ENCODE data around the gene PLEKHH2.

Gene PLEKHH2

DNA sequence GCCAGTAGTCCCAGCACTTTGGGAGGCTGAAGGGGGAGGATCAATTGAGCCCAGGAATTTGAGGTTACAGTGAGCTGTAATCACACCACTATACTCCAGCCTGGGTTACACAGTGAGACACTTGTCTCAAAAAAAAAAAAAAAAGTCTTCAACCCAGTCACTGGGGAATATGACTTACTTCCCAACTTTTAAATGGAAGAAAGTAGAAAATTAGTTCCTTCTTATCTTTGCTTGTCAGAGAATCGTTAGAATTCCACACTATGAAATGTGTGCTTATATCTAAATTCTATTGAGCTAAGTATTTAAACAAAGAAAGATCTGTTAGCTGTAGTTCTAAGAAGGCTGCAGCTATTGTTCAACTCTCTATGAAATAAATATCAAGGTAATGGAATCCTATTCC lies 159.1 kb downstream of the PLEKHH2 start:
- TF ChIP-seq, protein P1, sequence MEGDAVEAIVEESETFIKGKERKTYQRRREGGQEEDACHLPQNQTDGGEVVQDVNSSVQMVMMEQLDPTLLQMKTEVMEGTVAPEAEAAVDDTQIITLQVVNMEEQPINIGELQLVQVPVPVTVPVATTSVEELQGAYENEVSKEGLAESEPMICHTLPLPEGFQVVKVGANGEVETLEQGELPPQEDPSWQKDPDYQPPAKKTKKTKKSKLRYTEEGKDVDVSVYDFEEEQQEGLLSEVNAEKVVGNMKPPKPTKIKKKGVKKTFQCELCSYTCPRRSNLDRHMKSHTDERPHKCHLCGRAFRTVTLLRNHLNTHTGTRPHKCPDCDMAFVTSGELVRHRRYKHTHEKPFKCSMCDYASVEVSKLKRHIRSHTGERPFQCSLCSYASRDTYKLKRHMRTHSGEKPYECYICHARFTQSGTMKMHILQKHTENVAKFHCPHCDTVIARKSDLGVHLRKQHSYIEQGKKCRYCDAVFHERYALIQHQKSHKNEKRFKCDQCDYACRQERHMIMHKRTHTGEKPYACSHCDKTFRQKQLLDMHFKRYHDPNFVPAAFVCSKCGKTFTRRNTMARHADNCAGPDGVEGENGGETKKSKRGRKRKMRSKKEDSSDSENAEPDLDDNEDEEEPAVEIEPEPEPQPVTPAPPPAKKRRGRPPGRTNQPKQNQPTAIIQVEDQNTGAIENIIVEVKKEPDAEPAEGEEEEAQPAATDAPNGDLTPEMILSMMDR (IDR thresholded peaks at IDR 0.05; ENCODE audit: low read depth, low read length) = no peak
- DNase-seq (ENCODE audit: extremely low read depth, low read depth) = no peak

DNA sequence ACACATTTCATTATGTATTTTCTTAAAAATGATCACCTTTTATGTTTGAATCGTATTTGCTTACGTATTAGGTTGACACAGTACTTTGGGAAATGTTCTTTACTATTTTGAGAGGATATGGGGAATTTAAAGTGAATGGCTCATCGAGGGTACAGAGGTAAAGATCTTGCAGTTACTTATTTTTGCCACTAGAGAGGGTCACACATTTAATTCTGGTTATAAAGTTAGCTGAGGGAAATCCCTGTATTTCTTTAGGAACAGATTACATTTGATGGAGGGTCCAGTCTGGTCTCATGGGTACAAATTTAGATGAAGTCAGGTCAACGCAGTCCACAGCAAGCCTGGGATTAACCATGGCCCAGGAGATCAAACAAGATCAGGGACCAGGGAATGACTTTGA lies 161.2 kb downstream of the PLEKHH2 start:
- DNase-seq (ENCODE audit: extremely low read depth, low read depth) = no peak
- TF ChIP-seq, protein P1 (IDR thresholded peaks at IDR 0.05; ENCODE audit: low read depth, low read length) = no peak

DNA sequence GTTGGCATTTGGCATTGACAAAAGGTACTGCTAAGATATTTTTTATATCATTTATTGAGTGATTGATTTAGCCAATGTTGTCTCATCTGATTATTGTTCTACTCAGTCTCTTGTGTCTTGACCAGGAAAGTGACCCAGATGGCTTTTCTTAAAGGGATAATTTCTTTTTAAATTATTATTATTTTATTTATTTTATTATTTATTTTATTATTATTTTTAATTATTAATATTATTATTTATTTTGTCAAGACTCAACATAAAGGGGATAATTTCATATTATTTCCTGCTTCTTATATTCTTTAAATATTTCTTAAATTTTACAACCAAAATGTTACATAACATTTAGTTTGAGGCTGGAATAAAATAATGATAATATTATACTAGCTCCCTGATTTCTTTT lies 163.8 kb downstream of the PLEKHH2 start:
- no peak for DNase-seq (ENCODE audit: extremely low read depth, low read depth)
- TF ChIP-seq, protein P1 (IDR thresholded peaks at IDR 0.05; ENCODE audit: low read depth, low read length) = no peak

DNA sequence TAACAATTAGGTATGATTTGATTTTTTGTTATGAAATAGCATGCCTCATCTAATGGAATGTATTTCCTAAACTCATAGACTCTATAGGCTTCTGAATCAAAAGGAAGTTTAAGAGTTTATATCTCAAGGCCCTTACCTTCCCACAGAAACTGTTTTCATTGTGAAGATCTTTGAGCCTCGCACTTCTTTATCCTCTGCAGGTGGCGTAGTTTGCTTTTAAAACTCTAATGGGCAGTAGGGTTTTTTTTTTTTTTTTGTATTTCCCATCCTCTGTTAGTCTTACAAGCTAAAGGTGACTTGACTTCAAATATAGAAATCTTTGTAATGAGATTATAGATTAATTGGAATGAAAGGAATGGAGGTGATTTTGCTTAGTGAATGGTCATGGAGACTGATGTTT lies 165.1 kb downstream of the PLEKHH2 start:
- TF ChIP-seq, protein P1 (IDR thresholded peaks at IDR 0.05; ENCODE audit: low read depth, low read length) = no peak
- DNase-seq (ENCODE audit: extremely low read depth, low read depth) = no peak

DNA sequence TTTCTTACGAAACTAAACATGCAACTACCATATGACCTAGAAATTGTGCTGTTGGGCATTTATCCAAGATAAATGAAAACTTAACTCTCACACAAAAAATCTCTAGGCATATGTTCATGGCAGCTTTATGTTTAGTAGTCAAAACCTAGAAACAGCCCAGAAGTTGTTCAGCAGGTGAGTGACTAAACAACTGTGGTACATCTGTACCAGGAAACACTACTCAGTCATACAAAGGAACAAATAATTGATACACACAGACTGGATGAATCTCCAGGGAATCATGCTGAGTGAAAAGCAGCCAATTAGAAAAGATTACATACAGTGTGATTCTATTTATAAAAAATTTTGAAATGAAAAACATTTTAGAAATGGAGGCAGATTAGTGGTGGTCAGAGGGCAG lies 166.1 kb downstream of the PLEKHH2 start:
- TF ChIP-seq, protein P1 (IDR thresholded peaks at IDR 0.05; ENCODE audit: low read depth, low read length) = no peak
- no peak for DNase-seq (ENCODE audit: extremely low read depth, low read depth)

DNA sequence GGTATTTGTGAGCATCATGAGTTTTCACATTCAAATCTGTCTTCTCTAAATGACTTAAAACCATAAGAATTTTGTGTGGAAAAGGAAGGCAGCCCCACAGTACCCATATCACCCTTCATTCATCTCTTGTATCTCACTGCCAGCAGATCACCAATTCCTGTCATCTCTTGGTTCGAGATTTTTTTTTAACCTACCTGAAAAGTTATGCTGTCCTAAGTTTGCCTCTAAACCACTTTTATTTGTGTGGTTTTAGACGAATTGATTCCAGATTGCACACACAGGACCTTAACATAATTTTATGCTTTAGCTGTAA lies 169.6 kb downstream of the PLEKHH2 start:
- TF ChIP-seq, protein P1 (IDR thresholded peaks at IDR 0.05; ENCODE audit: low read depth, low read length) = no peak
- DNase-seq (ENCODE audit: extremely low read depth, low read depth) = no peak

DNA sequence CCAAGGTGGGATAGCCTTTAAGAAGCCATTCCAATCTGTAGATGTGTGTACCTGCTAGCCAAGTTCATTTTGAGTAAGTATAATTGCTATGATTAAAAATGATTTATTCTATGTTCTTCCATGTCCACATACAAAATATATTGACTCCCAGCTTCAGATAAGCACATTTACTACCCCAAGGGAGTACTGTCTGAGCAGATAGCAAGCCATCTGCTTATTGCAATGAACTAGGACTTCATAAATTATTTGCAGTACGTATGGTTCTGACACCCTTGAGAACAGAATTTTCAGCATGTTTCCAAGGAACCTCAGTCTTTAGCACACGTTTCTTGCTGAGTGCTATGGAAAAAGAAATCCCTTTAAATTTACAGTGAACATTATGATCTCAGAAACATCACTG lies 173.4 kb downstream of the PLEKHH2 start:
- DNase-seq (ENCODE audit: extremely low read depth, low read depth) = no peak
- TF ChIP-seq, protein P1 (IDR thresholded peaks at IDR 0.05; ENCODE audit: low read depth, low read length) = no peak
